ENCODE results near the gene AGPS. TPM values are rescaled to one million over a fixed set of nuclear protein-coding genes. Genes with fewer than 3 reads are reported as not detected.
"Not testable (repeated sequence)": the region's sequence is repeated elsewhere in the genome, so short reads cannot be mapped to it uniquely, and the experiment has no call there.

AGPS gene
- total and polyA plus RNA-seq, 9 donors: 18.7 to 32.0 (median 26.9) TPM

DNA sequence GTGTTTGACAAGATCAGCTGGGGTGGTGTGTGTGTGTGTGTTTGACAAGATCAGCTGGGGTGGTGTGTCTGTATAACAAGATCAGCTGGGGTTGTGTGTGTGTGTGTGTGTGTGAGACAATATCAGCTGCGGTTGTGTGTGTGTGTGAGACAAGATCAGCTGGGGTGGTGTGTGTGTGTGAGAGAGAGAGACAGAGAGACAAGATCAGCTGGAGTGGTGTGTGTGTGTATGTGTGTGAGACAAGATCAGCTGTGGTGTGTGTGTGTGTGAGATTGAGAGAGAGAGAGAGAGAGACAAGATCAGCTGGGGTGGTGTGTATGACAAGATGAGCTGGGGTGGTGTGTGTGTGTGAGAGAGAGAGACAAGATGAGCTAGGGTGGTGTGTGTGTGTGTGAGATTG is 41.5 kb upstream of the AGPS start:
- not testable (repeated sequence) for H3K36me3 ChIP-seq (ENCODE audit: control insufficient read depth, insufficient read depth, low read length); H3K27me3 ChIP-seq (ENCODE audit: control insufficient read depth, insufficient read depth, low read length); DNase-seq; H3K4me1 ChIP-seq (ENCODE audit: control insufficient read depth, insufficient read depth, low read length); H3K9me3 ChIP-seq (replicated peaks; ENCODE audit: control insufficient read depth, low read depth, low read length); H3K4me3 ChIP-seq (ENCODE audit: low read length); H3K27ac ChIP-seq (ENCODE audit: low read length)
- 90% methylated on average over 1 of the region's 1 CpG for WGBS (ENCODE audit: insufficient coverage)

GRCh38 chr2:177352441-177353186 is 40.0 kb upstream of the AGPS start:
- H3K27ac ChIP-seq (ENCODE audit: low read length): peak overlapping the region; percentile 57

GRCh38 chr2:177353187-177353478 is 39.4 kb upstream of the AGPS start:
- no peaks in the 10 kb centered on the region for H3K27me3 ChIP-seq (ENCODE audit: control insufficient read depth, insufficient read depth, low read length)
- H3K4me3 ChIP-seq (ENCODE audit: low read length): no peak overlapping the region
- H3K4me1 ChIP-seq (ENCODE audit: control insufficient read depth, insufficient read depth, low read length): peaks cover 4% of the 10 kb centered on the region
- peak overlapping the region; percentile 57 for H3K27ac ChIP-seq (ENCODE audit: low read length)
- H3K36me3 ChIP-seq (ENCODE audit: control insufficient read depth, insufficient read depth, low read length): no peaks in the 10 kb centered on the region
- no peaks in the 10 kb centered on the region for H3K9me3 ChIP-seq (replicated peaks; ENCODE audit: control insufficient read depth, low read depth, low read length)
- WGBS (ENCODE audit: insufficient coverage): no CpG with 5 or more reads among the region's 2 CpGs
- DNase-seq: peak; percentile 90

More at GRCh38 chr2:177352441-177353186, 40.0 kb upstream of the AGPS start:
- no peaks in the 10 kb centered on the region for H3K27me3 ChIP-seq (ENCODE audit: control insufficient read depth, insufficient read depth, low read length)
- H3K4me1 ChIP-seq (ENCODE audit: control insufficient read depth, insufficient read depth, low read length): peaks cover 4% of the 10 kb centered on the region
- peak; percentile 85 for DNase-seq
- 15% methylated on average over 3 of the region's 4 CpGs for WGBS (ENCODE audit: insufficient coverage)
- no peaks in the 10 kb centered on the region for H3K36me3 ChIP-seq (ENCODE audit: control insufficient read depth, insufficient read depth, low read length)
- no peak overlapping the region for H3K4me3 ChIP-seq (ENCODE audit: low read length)
- H3K9me3 ChIP-seq (replicated peaks; ENCODE audit: control insufficient read depth, low read depth, low read length): no peaks in the 10 kb centered on the region

DNA sequence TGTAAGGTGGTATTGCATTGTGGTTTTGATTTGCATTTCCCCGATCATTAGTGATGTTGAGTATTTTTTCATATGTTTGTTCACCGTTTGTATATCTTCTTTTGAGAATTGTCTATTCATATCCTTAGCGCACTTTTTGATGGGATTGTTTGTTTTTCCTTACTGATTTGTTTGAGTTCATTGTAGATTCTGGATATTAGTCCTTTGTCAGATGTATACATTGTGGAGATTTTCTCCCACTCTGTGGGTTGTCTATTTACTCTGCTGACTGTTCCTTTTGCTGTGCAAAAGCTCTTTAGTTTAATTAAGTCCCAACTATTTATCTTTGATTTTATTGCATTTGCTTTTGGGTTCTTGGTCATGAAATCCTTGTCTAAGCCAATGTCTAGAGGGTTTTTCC is 38.0 kb upstream of the AGPS start:
- not testable (repeated sequence) for DNase-seq; H3K9me3 ChIP-seq (replicated peaks; ENCODE audit: control insufficient read depth, low read depth, low read length); H3K4me1 ChIP-seq (ENCODE audit: control insufficient read depth, insufficient read depth, low read length); H3K4me3 ChIP-seq (ENCODE audit: low read length); H3K27me3 ChIP-seq (ENCODE audit: control insufficient read depth, insufficient read depth, low read length); H3K36me3 ChIP-seq (ENCODE audit: control insufficient read depth, insufficient read depth, low read length); H3K27ac ChIP-seq (ENCODE audit: low read length)
- no CpG with 5 or more reads among the region's 3 CpGs for WGBS (ENCODE audit: insufficient coverage)

DNA sequence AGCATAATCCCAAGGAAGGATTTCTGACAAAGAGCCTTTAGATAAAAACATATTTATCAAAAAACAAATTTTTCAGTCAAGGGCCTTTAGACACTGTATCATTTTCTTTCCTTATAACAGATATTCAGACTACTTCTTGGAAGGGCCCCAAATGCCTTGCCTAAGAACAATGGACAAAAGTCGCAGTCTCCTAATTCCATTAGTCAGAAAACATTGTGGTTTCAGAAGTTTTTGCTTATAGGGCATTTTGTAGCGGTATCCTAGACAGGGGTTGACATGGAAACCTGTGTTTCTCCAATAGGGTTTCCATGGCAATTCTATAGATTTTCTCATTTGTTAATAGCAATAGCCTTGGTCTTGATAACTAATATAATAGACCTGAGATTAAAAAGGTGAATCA is 36.7 kb upstream of the AGPS start:
- Histone ChIP-seq H3K9me3 (replicated peaks; ENCODE audit: control insufficient read depth, low read depth, low read length) (no peaks in the 10 kb centered on the region), H3K4me3 (ENCODE audit: low read length) (no peak overlapping the region), H3K36me3 (ENCODE audit: control insufficient read depth, insufficient read depth, low read length) (no peaks in the 10 kb centered on the region), H3K4me1 (ENCODE audit: control insufficient read depth, insufficient read depth, low read length) (peaks cover 11% of the 10 kb centered on the region), H3K27me3 (ENCODE audit: control insufficient read depth, insufficient read depth, low read length) (no peaks in the 10 kb centered on the region), H3K27ac (ENCODE audit: low read length) (no peak overlapping the region)
- no peak for DNase-seq
- WGBS (ENCODE audit: insufficient coverage): no CpG with 5 or more reads among the region's 2 CpGs

DNA sequence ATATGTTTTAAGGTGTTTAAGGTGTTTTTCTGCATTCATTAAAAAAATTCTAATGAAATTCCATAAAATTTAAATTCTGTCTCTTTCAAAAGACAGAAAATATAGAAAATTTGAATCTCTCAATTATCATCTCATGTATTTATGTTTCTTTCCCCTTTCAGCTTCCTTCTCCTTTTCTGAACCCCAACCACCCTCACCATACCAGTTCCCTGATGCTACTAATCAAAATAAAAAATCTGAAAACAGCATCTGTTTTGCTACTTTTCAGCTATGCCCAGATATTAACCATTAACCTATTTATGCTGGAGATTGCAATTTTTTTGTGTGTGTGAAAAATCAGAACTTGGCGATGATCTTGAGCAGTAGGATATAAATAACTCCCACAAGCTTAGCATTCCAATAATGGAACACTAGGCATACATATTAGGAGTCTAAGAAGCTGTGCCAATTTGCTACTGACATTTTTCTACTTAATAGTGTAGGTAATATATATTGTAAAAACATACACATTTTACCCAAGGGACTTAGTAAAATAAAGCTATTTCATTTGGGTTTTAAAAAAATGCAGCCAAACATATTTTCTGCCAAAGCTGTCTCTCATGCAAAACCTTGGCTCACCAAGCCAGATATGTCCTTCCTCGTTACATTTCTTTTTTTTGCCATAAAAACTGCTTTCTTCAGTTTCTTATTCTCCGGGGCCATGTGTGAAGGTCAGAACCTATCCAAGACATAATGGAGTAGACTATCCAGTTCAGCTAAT is 32.6 kb upstream of the AGPS start:
- 0% methylated on average over 1 of the region's 3 CpGs for WGBS (ENCODE audit: insufficient coverage)
- Histone ChIP-seq H3K27me3 (ENCODE audit: control insufficient read depth, insufficient read depth, low read length) (no peaks in the 10 kb centered on the region), H3K4me1 (ENCODE audit: control insufficient read depth, insufficient read depth, low read length) (peaks cover 7% of the 10 kb centered on the region), H3K27ac (ENCODE audit: low read length) (peak overlapping the region; percentile 3), H3K9me3 (replicated peaks; ENCODE audit: control insufficient read depth, low read depth, low read length) (no peaks in the 10 kb centered on the region), H3K4me3 (ENCODE audit: low read length) (no peak overlapping the region), H3K36me3 (ENCODE audit: control insufficient read depth, insufficient read depth, low read length) (no peaks in the 10 kb centered on the region)
- DNase-seq: peak; percentile 83

GRCh38 chr2:177362499-177362898 is 30.1 kb upstream of the AGPS start:
- H3K4me1 ChIP-seq (ENCODE audit: control insufficient read depth, insufficient read depth, low read length): peaks cover 7% of the 10 kb centered on the region
- no peaks in the 10 kb centered on the region for H3K9me3 ChIP-seq (replicated peaks; ENCODE audit: control insufficient read depth, low read depth, low read length)
- no peak for DNase-seq
- H3K36me3 ChIP-seq (ENCODE audit: control insufficient read depth, insufficient read depth, low read length): no peaks in the 10 kb centered on the region
- H3K27me3 ChIP-seq (ENCODE audit: control insufficient read depth, insufficient read depth, low read length): no peaks in the 10 kb centered on the region
- no peak overlapping the region for H3K27ac ChIP-seq (ENCODE audit: low read length)
- H3K4me3 ChIP-seq (ENCODE audit: low read length): no peak overlapping the region
- 64% methylated on average over 2 of the region's 3 CpGs for WGBS (ENCODE audit: insufficient coverage)

DNA sequence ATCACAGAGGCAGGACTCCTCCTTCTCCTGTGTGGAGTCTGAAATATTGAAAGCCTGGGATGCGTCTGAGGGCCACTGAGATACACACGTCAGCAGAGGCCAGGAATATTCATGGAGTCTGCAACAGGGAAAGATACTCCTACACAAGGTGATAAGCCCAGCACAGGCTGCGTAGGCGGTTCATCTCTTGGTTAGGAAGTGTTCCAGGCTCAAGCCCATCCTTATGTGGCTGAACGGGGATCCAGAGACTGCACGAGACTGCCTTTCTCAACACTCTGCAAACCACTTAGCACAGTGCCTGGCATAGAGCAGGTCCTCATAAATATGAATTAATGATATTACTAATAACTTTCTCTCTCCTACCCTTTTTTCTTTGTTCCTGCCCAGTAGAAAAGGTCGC is 29.2 kb upstream of the AGPS start:
- WGBS (ENCODE audit: insufficient coverage): 96% methylated on average over 2 of the region's 7 CpGs
- Histone ChIP-seq H3K36me3 (ENCODE audit: control insufficient read depth, insufficient read depth, low read length) (no peaks in the 10 kb centered on the region), H3K4me3 (ENCODE audit: low read length) (no peak overlapping the region), H3K4me1 (ENCODE audit: control insufficient read depth, insufficient read depth, low read length) (peaks cover 7% of the 10 kb centered on the region), H3K27ac (ENCODE audit: low read length) (no peak overlapping the region), H3K9me3 (replicated peaks; ENCODE audit: control insufficient read depth, low read depth, low read length) (no peaks in the 10 kb centered on the region), H3K27me3 (ENCODE audit: control insufficient read depth, insufficient read depth, low read length) (no peaks in the 10 kb centered on the region)
- no peak for DNase-seq

DNA sequence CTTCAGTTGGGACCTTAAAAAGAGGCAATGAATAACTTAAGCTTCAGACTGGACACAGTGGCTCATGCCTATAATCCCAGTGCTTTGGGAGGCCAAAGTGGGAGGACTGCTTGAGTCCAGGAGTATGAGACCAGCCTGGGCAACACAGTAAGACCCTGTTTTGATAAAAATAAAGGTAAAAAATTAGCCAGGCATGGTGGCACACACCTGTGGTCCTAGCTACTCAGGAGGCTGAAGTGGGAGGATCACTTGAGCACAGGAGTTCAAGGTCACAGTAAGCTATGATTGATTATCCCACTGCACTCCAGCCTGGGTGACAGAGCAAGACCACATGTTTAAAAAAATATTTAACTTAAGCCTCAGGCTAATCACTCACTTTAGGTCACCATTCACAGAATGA is 26.8 kb upstream of the AGPS start:
- not testable (repeated sequence) for H3K27me3 ChIP-seq (ENCODE audit: control insufficient read depth, insufficient read depth, low read length); H3K9me3 ChIP-seq (replicated peaks; ENCODE audit: control insufficient read depth, low read depth, low read length); H3K27ac ChIP-seq (ENCODE audit: low read length); H3K36me3 ChIP-seq (ENCODE audit: control insufficient read depth, insufficient read depth, low read length); H3K4me3 ChIP-seq (ENCODE audit: low read length); H3K4me1 ChIP-seq (ENCODE audit: control insufficient read depth, insufficient read depth, low read length); DNase-seq

- H3K9me3 ChIP-seq (replicated peaks; ENCODE audit: control insufficient read depth, low read depth, low read length); DNase-seq; H3K27me3 ChIP-seq (ENCODE audit: control insufficient read depth, insufficient read depth, low read length); H3K36me3 ChIP-seq (ENCODE audit: control insufficient read depth, insufficient read depth, low read length); H3K4me1 ChIP-seq (ENCODE audit: control insufficient read depth, insufficient read depth, low read length); H3K27ac ChIP-seq (ENCODE audit: low read length); H3K4me3 ChIP-seq (ENCODE audit: low read length): not testable (repeated sequence)
- WGBS (ENCODE audit: insufficient coverage): no CpG with 5 or more reads among the region's 1 CpG
These were observed 24.6 kb upstream of the AGPS start for GRCh38 chr2:177368023-177368422.
